Activated CD4-positive, alpha-beta T cell treated with anti-CD3 and anti-CD28 coated beads for 4 hours (primary cell): ENCODE measurements around the gene PRPS1.
"Not testable (repeated sequence)": the region's sequence is repeated elsewhere in the genome, so short reads cannot be mapped to it uniquely, and the experiment has no call there.

Experiments used
- DNase-seq, 2 donors: peaks; one replicate each; pipeline ENCODE4 v3.0.0-alpha.2; 2020

The PRPS1 gene

GRCh38 chrX:107630031-107630689 lies 1.9 kb downstream of the PRPS1 start:
- no peak for DNase-seq

GRCh38 chrX:107632346-107632745 lies 4.0 kb downstream of the PRPS1 start:
- no peak for DNase-seq

GRCh38 chrX:107646735-107647134 lies 18.4 kb downstream of the PRPS1 start:
- DNase-seq = no peak

GRCh38 chrX:107648332-107648731 lies 20.0 kb downstream of the PRPS1 start:
- no peak for DNase-seq

- no peak for DNase-seq
Observed at GRCh38 chrX:107654566-107654871, 26.2 kb downstream of the PRPS1 start.

- peak; percentile 63 to 70 for DNase-seq
Observed at GRCh38 chrX:107654872-107655761, 26.8 kb downstream of the PRPS1 start.

GRCh38 chrX:107656978-107657377 lies 28.7 kb downstream of the PRPS1 start:
- no peak for DNase-seq

GRCh38 chrX:107658660-107659059 lies 30.4 kb downstream of the PRPS1 start:
- DNase-seq = no peak

- no peak for DNase-seq
Observed at GRCh38 chrX:107659286-107659685, 31.0 kb downstream of the PRPS1 start.

GRCh38 chrX:107659768-107660167 lies 31.5 kb downstream of the PRPS1 start:
- DNase-seq = peak in 1 of 2 donors; percentile 24

- DNase-seq = no peak
Observed at GRCh38 chrX:107662145-107662544, 33.8 kb downstream of the PRPS1 start.

GRCh38 chrX:107662824-107663223 lies 34.5 kb downstream of the PRPS1 start:
- DNase-seq = no peak

- no peak for DNase-seq
Observed at GRCh38 chrX:107666931-107667330, 38.6 kb downstream of the PRPS1 start.

- no peak for DNase-seq
Observed at GRCh38 chrX:107667426-107667825, 39.1 kb downstream of the PRPS1 start.

GRCh38 chrX:107668710-107669109 lies 40.4 kb downstream of the PRPS1 start:
- DNase-seq = not testable (repeated sequence)

- no peak for DNase-seq
Observed at GRCh38 chrX:107669261-107669660, 41.0 kb downstream of the PRPS1 start.

- no peak for DNase-seq
Observed at GRCh38 chrX:107669885-107670628, 41.7 kb downstream of the PRPS1 start.

- DNase-seq = not testable (repeated sequence)
Observed at GRCh38 chrX:107671256-107671655, 42.9 kb downstream of the PRPS1 start.

- peak; percentile 68 to 73 for DNase-seq
Observed at GRCh38 chrX:107672955-107673378, 44.7 kb downstream of the PRPS1 start.

GRCh38 chrX:107673431-107673830 lies 45.1 kb downstream of the PRPS1 start:
- no peak for DNase-seq

GRCh38 chrX:107673933-107674479 lies 45.7 kb downstream of the PRPS1 start:
- DNase-seq = peak; percentile 86

- DNase-seq = peak; percentile 14 to 23
Observed at GRCh38 chrX:107674480-107675364, 46.4 kb downstream of the PRPS1 start.
